Bronchial epithelial cell (primary cell): ENCODE results near the gene FBLIM1. TPM values are rescaled to one million over a fixed set of nuclear protein-coding genes. Genes with fewer than 3 reads are reported as not detected.

Experiments used
- DNase-seq: peaks from one replicate; pipeline ENCODE4 v3.0.0-alpha.2; 2010; ENCODE audit warnings: low read depth
- FAIRE-seq: peaks from 2 replicates; lab custom pipeline; 2011; peaks lifted over from hg19 to GRCh38; lab: Jason Lieb, UNC
- H3K27me3 ChIP-seq: 2 replicates; pipeline ENCODE4 v1.5.1; 2011; ENCODE audit warnings: low read length; ENCODE audit not compliant: control insufficient read depth, insufficient read depth
- H3K36me3 ChIP-seq: 2 replicates; pipeline ENCODE4 v1.5.1; 2011; ENCODE audit warnings: low read length; ENCODE audit not compliant: control insufficient read depth, insufficient read depth
- H3K4me3 ChIP-seq: 2 replicates; pipeline ENCODE4 v1.5.1; 2011; ENCODE audit warnings: mild to moderate bottlenecking, low read depth, low read length, control low read depth
- CTCF ChIP-seq: IDR thresholded peaks from 2 replicates; pipeline ENCODE4 v1.5.1; 2011; ENCODE audit warnings: mild to moderate bottlenecking, moderate library complexity, low read length, control low read depth, inconsistent platforms; ENCODE audit not compliant: insufficient read depth, severe bottlenecking
- total RNA-seq: library from RNA; depleted of rRNA; stranded (reverse); fragments of >200 nt; gene quantifications from 2 replicates; pipeline ENCODE4 v1.2.1, GENCODE V29; 2014

FBLIM1 gene
- total RNA-seq, 1 donor from 2014 or later: 72.4 TPM

- H3K36me3 ChIP-seq: peaks cover 38% of the 10 kb centered on the region
- FAIRE-seq (peak; percentile 83), DNase-seq (no peak)
- no peak for TF ChIP-seq CTCF
- H3K4me3 ChIP-seq: no peak overlapping the region
- H3K27me3 ChIP-seq: no peaks in the 10 kb centered on the region
Measured at GRCh38 chr1:15718199-15718601, 40.4 kb upstream of the FBLIM1 start.

- TF ChIP-seq CTCF: no peak
- no peak for FAIRE-seq
- no peak for DNase-seq
- Histone ChIP-seq H3K4me3 (no peak overlapping the region), H3K36me3 (peaks cover 44% of the 10 kb centered on the region), H3K27me3 (no peaks in the 10 kb centered on the region)
Measured at GRCh38 chr1:15719381-15720120, 39.0 kb upstream of the FBLIM1 start.

- no peak overlapping the region for H3K4me3 ChIP-seq
- no peak for TF ChIP-seq CTCF
- no peaks in the 10 kb centered on the region for H3K27me3 ChIP-seq
- FAIRE-seq: no peak
- no peak for DNase-seq
- peaks cover 48% of the 10 kb centered on the region for H3K36me3 ChIP-seq
Measured at GRCh38 chr1:15720861-15721260, 37.7 kb upstream of the FBLIM1 start.

- TF ChIP-seq CTCF: no peak
- DNase-seq (no peak), FAIRE-seq (no peak)
- no peak overlapping the region for H3K4me3 ChIP-seq
- H3K36me3 ChIP-seq: peaks cover 42% of the 10 kb centered on the region
- H3K27me3 ChIP-seq: no peaks in the 10 kb centered on the region
Measured at GRCh38 chr1:15722411-15722810, 36.2 kb upstream of the FBLIM1 start.

DNA sequence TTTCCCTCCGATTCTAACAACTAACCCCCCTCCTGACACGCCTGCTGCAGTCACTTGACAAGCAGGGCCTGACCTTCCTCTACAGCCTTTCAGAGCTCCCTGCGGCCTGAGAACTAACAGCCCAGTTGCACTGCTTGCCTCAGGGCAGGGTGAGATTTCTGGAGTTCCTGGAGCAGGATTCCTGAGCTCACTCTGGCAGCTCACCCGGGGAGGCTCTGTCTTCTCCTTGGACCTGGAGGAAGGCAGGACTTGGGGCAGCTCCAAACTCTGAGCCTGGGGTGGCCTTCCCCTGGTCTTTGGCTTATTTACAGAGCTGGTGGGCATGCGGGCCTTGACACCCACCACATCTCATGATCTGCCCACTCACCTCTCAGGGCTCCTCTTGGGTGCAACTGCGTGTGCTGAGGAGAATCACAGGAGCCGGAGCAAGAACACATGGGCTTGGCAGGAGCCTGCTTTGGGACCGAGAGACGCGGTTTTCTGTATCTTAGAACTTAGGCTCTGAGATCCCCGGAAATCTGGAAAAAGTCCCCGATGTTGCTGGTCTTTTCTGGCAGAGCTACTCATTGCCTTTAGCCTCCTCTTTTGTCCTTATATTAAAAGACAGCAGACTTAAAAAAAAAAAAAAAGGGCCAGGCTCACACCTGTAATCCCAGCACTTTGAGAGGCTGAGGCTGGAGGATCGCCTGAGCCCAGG is 35.6 kb upstream of the FBLIM1 start:
- H3K4me3 ChIP-seq: no peak overlapping the region
- no peak for TF ChIP-seq CTCF
- DNase-seq (no peak), FAIRE-seq (no peak)
- no peaks in the 10 kb centered on the region for H3K27me3 ChIP-seq
- peaks cover 41% of the 10 kb centered on the region for H3K36me3 ChIP-seq
